ENCODE measurements around the gene KRTCAP3.

- no peak for TF ChIP-seq POLR2A (IDR thresholded peaks at IDR 0.05; ENCODE audit: low read length)
- TF ChIP-seq GATA1 (IDR thresholded peaks at IDR 0.05; ENCODE audit: low read depth, low read length): no peak
These were observed 11.8 kb downstream of the KRTCAP3 start for GRCh38 chr2:27453968-27454367.
